Thymus (tissue), 11 donors: ENCODE results near the gene METTL8. TPM values are rescaled to one million over a fixed set of nuclear protein-coding genes. Genes with fewer than 3 reads are reported as not detected.

Experiments used
- DNase-seq, 9 donors: peaks; one replicate each; pipeline ENCODE4 v3.0.0-alpha.2; 2013; ENCODE audit warnings: low spot score in 9 of 9, low read depth in 6 of 9, missing footprints in 1 of 9
- H3K27ac ChIP-seq, 2 donors: one replicate each; pipeline ENCODE4 v1.5.1; 2013; ENCODE audit warnings: control low read depth in 1 of 2, low read depth in 1 of 2, low read length in 1 of 2, mild to moderate bottlenecking in 1 of 2, moderate library complexity in 1 of 2
- H3K27me3 ChIP-seq, 2 donors: one replicate each; pipeline ENCODE4 v1.5.1; 2013; ENCODE audit warnings: low read length in 1 of 2; ENCODE audit not compliant: control insufficient read depth in 2 of 2, insufficient read depth in 1 of 2
- H3K36me3 ChIP-seq, 2 donors: one replicate each; pipeline ENCODE4 v1.5.1; 2013; ENCODE audit warnings: low read length in 1 of 2, mild to moderate bottlenecking in 1 of 2, moderate library complexity in 1 of 2; ENCODE audit not compliant: control insufficient read depth in 2 of 2, insufficient read depth in 2 of 2
- H3K4me1 ChIP-seq, 2 donors: one replicate each; pipeline ENCODE4 v1.5.1; 2013; ENCODE audit warnings: low read length in 2 of 2; ENCODE audit not compliant: control insufficient read depth in 2 of 2, insufficient read depth in 2 of 2
- H3K4me3 ChIP-seq, 2 donors: one replicate each; pipeline ENCODE4 v1.5.1; 2013; ENCODE audit warnings: low read length in 2 of 2, control low read depth in 1 of 2, mild to moderate bottlenecking in 1 of 2
- H3K9me3 ChIP-seq, 2 donors: one replicate each; pipeline ENCODE4 v1.5.1; 2013; ENCODE audit warnings: low read length in 1 of 2, mild to moderate bottlenecking in 1 of 2; ENCODE audit not compliant: control insufficient read depth in 2 of 2, insufficient read depth in 1 of 2
- WGBS: extraction: QIAGEN DNeasy Blood & Tissue Kit; methylation state at CpG from one replicate; pipeline ENCODE4 v1.1.7; 2013; 5-methylcytosine and 5-hydroxymethylcytosine counted together
- polyA plus RNA-seq: library from polyadenylated mRNA; stranded (reverse); fragments of 200-250 nt; gene quantifications from one replicate; pipeline ENCODE4 v1.2.3, GENCODE V29; 2013
- total RNA-seq: library from RNA; stranded (reverse); fragments of 120-200 nt; gene quantifications from one replicate; pipeline ENCODE4 v1.2.4, GENCODE V29; 2013
- donor health status: healthy.

The METTL8 gene
- total and polyA plus RNA-seq, 2 donors = 12.1 to 12.3 TPM

DNA sequence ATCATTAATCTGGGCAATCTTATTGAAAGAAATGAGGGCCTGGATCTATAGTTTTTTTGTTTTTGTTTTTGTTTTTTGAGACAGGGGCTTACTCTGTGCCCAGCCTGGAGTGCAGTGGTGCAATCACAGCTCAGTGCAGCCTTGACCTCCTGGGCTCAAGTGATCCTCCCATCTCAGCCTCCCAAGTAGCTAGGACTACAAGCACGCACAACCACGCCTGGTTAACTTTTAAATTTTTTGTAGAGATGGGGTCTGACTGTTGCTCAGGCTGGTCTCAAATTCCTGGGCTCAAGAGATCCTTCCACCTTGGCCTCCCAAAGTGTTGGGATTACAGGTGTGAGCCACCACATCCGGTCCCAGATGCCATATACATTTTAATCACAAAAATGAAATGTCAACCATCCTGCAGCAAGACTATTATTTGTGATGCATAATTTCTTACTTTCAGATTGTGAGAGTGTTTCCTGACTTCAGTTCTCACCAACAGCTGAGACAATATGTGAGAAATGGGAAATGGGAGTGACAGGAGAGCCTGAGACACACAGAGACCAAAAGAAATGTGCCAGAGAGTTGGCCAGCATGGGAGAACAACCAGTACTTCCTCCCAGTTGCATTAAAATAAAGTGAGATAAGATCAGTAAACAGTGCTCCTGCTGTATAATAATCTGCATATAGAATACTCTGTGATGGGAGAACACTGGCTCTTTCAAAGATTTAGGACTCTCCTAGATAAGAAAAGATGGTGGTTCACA is 87.6 kb downstream of the METTL8 start:
- H3K27me3 ChIP-seq = no peaks in the 10 kb centered on the region
- H3K4me3 ChIP-seq = no peak overlapping the region
- 97% methylated on average over 3 of the region's 3 CpGs for WGBS
- H3K27ac ChIP-seq = no peak overlapping the region
- no peaks in the 10 kb centered on the region for H3K36me3 ChIP-seq
- no peak for DNase-seq
- H3K9me3 ChIP-seq = no peaks in the 10 kb centered on the region
- peaks cover 4 to 5% of the 10 kb centered on the region in 2 donors for H3K4me1 ChIP-seq

GRCh38 chr2:171344182-171344581 is 89.6 kb downstream of the METTL8 start:
- Histone ChIP-seq H3K4me1 (peaks cover 4 to 5% of the 10 kb centered on the region in 2 donors), H3K27ac (no peak overlapping the region), H3K4me3 (no peak overlapping the region), H3K27me3 (no peaks in the 10 kb centered on the region), H3K36me3 (no peaks in the 10 kb centered on the region), H3K9me3 (no peaks in the 10 kb centered on the region)
- DNase-seq = no peak
- 98% methylated on average over 2 of the region's 2 CpGs for WGBS

DNA sequence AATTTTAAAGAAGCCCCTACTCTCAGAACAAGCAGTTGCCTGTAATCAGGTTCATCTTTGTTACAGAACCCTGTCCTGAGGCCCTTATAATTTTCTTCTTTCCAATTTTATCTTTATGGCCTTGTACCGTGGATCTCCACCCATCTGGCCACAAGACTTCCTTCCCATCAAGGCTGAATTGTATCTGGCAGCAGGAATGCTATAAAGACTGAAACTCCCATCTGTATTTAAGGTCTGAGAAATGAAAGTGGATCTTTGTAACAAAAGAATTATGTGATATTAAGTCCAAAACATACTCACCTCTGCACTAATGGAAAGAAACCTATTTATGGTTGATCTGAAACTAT is 91.8 kb downstream of the METTL8 start:
- Histone ChIP-seq H3K9me3 (no peaks in the 10 kb centered on the region), H3K4me1 (peaks cover 3% of the 10 kb centered on the region in 2 donors), H3K4me3 (no peak overlapping the region), H3K27ac (peak overlapping the region in 1 of 2 donors; percentile 20), H3K27me3 (no peaks in the 10 kb centered on the region), H3K36me3 (no peaks in the 10 kb centered on the region)
- DNase-seq = no peak
- WGBS = 17% methylated on average over 1 of the region's 1 CpG

DNA sequence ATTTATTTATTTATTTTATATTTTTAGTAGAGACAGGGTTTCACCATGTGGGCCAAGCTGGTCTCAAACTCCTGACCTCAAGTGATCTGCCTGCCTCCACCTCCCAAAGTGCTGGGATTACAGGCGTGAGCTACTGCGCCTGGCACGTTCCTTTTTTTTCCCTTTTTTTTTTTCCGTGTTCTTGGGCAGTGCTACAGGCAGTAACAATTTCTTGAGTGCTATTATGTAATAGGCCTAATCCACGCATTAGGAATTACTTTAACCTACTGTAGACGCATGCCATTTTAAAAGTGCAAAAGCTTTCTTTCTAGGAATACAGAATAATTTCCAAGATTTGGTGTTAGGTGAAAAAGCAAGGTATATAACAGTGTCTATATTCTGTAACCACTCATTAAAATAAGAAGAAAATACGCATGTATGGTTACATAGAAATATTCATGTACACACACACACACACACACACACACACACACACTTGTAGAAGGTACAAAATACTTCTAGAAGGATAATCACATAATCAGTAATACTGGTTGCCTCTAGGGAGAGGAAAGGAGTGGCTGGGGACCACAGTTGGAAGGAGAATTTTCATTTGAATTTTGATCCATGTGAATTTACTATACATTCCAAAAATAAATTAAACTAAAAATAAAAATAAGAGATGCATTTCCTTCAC is 92.3 kb downstream of the METTL8 start:
- H3K4me3 ChIP-seq = no peak overlapping the region
- no peak overlapping the region for H3K27ac ChIP-seq
- no peak for DNase-seq
- H3K4me1 ChIP-seq = no peaks in the 10 kb centered on the region
- no peaks in the 10 kb centered on the region for H3K27me3 ChIP-seq
- WGBS = 98% methylated on average over 7 of the region's 7 CpGs
- H3K9me3 ChIP-seq = no peaks in the 10 kb centered on the region
- no peaks in the 10 kb centered on the region for H3K36me3 ChIP-seq

DNA sequence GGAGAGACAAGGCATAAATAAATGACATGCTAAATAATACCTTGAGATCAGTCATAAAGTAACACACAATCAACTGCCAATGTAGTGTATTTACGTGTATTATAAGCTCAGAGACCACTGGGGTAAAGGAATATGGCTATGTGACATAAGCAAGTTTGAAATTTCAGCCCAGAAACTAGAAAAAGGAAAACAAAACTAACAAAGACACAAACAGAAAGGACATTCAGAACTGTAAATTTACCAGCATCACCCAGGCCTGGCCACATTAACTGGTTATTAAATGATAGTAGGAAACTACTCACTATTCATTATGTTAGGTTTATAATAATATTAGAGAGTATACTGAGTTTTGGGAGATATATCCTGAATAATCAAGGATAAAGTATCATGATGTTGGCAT is 98.8 kb downstream of the METTL8 start:
- H3K27ac ChIP-seq = no peak overlapping the region
- H3K9me3 ChIP-seq = no peaks in the 10 kb centered on the region
- H3K36me3 ChIP-seq = no peaks in the 10 kb centered on the region
- DNase-seq = no peak
- H3K27me3 ChIP-seq = no peaks in the 10 kb centered on the region
- H3K4me1 ChIP-seq = no peaks in the 10 kb centered on the region
- no peak overlapping the region for H3K4me3 ChIP-seq
- WGBS = 97% methylated on average over 1 of the region's 1 CpG

GRCh38 chr2:171334171-171334570 is 99.6 kb downstream of the METTL8 start:
- Histone ChIP-seq H3K36me3 (no peaks in the 10 kb centered on the region), H3K4me1 (no peaks in the 10 kb centered on the region), H3K9me3 (no peaks in the 10 kb centered on the region), H3K27ac (no peak overlapping the region), H3K27me3 (no peaks in the 10 kb centered on the region), H3K4me3 (no peak overlapping the region)
- no peak for DNase-seq
- 97% methylated on average over 2 of the region's 2 CpGs for WGBS

DNA sequence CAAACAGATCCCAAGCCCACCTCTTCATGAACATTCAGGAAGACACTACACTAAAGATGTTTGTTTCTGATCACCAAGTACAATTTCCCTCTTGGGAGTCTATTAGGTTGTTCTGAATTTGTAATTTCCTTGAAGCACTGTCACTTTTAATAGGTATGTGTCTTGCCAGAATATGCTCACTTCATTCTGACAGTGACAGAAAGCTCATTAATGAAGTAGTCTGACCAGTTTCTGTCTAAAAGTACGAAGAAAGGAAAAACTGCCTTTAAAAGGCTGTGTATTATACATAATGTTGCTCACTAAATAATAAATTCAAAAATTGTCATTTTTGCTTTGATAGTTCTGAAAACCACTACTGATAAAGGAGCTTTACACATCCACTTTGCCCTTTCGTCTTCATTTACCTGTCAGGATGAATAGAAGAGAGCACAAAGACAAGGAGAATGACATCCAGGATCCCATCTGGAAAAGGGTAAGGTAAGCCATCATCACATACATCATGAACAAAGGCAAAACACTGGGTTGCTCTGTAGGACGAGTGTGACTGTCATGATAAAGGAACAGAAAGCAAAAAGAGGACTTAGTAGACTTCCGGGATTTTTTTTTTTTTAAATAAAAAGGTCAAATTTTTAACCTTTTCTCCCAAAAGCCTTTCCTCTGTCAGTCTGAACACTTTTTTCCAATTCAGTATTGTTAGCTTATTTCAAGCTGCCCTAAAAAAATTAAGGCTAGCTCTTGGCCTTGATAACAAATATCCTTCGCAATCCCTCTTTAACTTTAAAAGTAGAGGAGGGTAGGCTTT is 103.4 kb downstream of the METTL8 start:
- Histone ChIP-seq H3K27ac (no peak overlapping the region), H3K27me3 (no peaks in the 10 kb centered on the region), H3K36me3 (no peaks in the 10 kb centered on the region), H3K9me3 (no peaks in the 10 kb centered on the region), H3K4me1 (peaks cover 0 to 7% of the 10 kb centered on the region in 2 donors), H3K4me3 (no peak overlapping the region)
- DNase-seq = no peak
- 92% methylated on average over 5 of the region's 5 CpGs for WGBS

DNA sequence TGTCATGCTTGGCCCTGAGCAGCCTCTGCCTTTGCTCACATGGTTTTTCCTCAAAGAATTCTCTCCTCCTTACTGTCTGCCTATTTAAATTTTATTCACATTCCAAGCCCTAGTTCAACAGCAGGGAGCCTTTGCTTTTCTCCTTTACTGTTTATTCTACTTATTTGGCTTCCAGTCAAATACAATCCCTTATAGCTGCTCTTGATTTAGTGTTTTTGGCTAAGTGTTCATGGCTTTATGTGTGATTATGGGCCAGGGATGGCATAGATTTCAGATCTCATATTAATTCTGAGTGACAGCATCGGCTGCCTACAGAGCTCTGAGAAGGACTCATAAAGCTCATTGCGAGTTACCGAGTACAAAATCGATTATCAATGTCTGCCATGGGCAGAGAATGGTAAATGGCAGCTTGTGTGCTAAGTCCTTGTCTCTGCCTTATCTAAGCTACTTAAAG is 106.7 kb downstream of the METTL8 start:
- WGBS = 97% methylated on average over 4 of the region's 4 CpGs
- Histone ChIP-seq H3K27ac (peak overlapping the region in 1 of 2 donors; percentile 5), H3K9me3 (no peaks in the 10 kb centered on the region), H3K4me1 (peaks cover 0 to 12% of the 10 kb centered on the region in 2 donors), H3K27me3 (no peaks in the 10 kb centered on the region), H3K36me3 (no peaks in the 10 kb centered on the region), H3K4me3 (no peak overlapping the region)
- DNase-seq = no peak
